ENCODE measurements around the gene STK32B. TPM values are rescaled to one million over a fixed set of nuclear protein-coding genes. Genes with fewer than 3 reads are reported as not detected.

Gene STK32B
- total and polyA plus RNA-seq, 9 of the 15 experiments (the other 6 are each of a cell fraction or from before 2014, with no cell fraction given): 0.03 to 0.20 (median 0.07) TPM; not detected in 2

- TF ChIP-seq, protein P1, sequence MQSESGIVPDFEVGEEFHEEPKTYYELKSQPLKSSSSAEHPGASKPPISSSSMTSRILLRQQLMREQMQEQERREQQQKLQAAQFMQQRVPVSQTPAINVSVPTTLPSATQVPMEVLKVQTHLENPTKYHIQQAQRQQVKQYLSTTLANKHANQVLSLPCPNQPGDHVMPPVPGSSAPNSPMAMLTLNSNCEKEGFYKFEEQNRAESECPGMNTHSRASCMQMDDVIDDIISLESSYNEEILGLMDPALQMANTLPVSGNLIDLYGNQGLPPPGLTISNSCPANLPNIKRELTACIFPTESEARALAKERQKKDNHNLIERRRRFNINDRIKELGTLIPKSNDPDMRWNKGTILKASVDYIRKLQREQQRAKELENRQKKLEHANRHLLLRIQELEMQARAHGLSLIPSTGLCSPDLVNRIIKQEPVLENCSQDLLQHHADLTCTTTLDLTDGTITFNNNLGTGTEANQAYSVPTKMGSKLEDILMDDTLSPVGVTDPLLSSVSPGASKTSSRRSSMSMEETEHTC (IDR thresholded peaks at IDR 0.05): no peak
Observed at GRCh38 chr4:5134620-5135019, 83.3 kb downstream of the STK32B start (continued).

GRCh38 chr4:5137226-5137625 is 85.9 kb downstream of the STK32B start:
- ChIA-PET CTCF (ENCODE audit: low intra/inter-chr PET ratio) (no interaction called here), POLR2A (no interaction called here)
- no peak overlapping the region for H3K9ac ChIP-seq (ENCODE audit: insufficient read depth in 1 of 2, low read depth in 2 of 2, low read length in 2 of 2)
- no peaks in the 10 kb centered on the region for H3K4me1 ChIP-seq (replicated peaks in 1 of 2; ENCODE audit: control insufficient read depth in 2 of 2, insufficient read depth in 2 of 2, low read length in 2 of 2)
- DNase-seq (ENCODE audit: extremely low read depth in 1 of 4, low spot score in 3 of 4): no peak
- H2AFZ ChIP-seq (ENCODE audit: low read depth, low read length): no peak overlapping the region
- H3K9me1 ChIP-seq (ENCODE audit: control insufficient read depth, insufficient read depth, low read length): no peaks in the 10 kb centered on the region
- intact Hi-C loops (cut with micrococcal nuclease): no loop called here
- no TSS peak for BruUV-seq (replicated peaks)
- no peaks in the 10 kb centered on the region for H3K36me3 ChIP-seq (ENCODE audit: control insufficient read depth, insufficient read depth, low read length)
- in situ Hi-C loops (cut with MboI): no loop called here
- no peak overlapping the region for H3K27ac ChIP-seq (ENCODE audit: extremely low read depth, low read depth, low read length)
- H3K27me3 ChIP-seq (ENCODE audit: control insufficient read depth in 2 of 2, insufficient read depth in 2 of 2, low read length in 2 of 2): peaks cover 0 to 18% of the 10 kb centered on the region in 2 experiments; a peak in 2 of 5 replicates
- H3K9me3 ChIP-seq (replicated peaks; ENCODE audit: control insufficient read depth, insufficient read depth, low read depth, low read length): no peaks in the 10 kb centered on the region
- no peak overlapping the region for H3K4me3 ChIP-seq
- no peak for ATAC-seq
- no peaks in the 10 kb centered on the region for H4K20me1 ChIP-seq (replicated peaks; ENCODE audit: control insufficient read depth, insufficient read depth, low read length)
- no peak for FAIRE-seq
- WGBS (ENCODE audit: insufficient coverage, low coverage, missing lambda C conversion rate): 0% methylated on average over 2 of the region's 2 CpGs
- no peak overlapping the region for H3K4me2 ChIP-seq (ENCODE audit: insufficient read depth, low read length)
- H3K79me2 ChIP-seq (ENCODE audit: control insufficient read depth, insufficient read depth, low read length): no peaks in the 10 kb centered on the region
- TF ChIP-seq, protein P2, sequence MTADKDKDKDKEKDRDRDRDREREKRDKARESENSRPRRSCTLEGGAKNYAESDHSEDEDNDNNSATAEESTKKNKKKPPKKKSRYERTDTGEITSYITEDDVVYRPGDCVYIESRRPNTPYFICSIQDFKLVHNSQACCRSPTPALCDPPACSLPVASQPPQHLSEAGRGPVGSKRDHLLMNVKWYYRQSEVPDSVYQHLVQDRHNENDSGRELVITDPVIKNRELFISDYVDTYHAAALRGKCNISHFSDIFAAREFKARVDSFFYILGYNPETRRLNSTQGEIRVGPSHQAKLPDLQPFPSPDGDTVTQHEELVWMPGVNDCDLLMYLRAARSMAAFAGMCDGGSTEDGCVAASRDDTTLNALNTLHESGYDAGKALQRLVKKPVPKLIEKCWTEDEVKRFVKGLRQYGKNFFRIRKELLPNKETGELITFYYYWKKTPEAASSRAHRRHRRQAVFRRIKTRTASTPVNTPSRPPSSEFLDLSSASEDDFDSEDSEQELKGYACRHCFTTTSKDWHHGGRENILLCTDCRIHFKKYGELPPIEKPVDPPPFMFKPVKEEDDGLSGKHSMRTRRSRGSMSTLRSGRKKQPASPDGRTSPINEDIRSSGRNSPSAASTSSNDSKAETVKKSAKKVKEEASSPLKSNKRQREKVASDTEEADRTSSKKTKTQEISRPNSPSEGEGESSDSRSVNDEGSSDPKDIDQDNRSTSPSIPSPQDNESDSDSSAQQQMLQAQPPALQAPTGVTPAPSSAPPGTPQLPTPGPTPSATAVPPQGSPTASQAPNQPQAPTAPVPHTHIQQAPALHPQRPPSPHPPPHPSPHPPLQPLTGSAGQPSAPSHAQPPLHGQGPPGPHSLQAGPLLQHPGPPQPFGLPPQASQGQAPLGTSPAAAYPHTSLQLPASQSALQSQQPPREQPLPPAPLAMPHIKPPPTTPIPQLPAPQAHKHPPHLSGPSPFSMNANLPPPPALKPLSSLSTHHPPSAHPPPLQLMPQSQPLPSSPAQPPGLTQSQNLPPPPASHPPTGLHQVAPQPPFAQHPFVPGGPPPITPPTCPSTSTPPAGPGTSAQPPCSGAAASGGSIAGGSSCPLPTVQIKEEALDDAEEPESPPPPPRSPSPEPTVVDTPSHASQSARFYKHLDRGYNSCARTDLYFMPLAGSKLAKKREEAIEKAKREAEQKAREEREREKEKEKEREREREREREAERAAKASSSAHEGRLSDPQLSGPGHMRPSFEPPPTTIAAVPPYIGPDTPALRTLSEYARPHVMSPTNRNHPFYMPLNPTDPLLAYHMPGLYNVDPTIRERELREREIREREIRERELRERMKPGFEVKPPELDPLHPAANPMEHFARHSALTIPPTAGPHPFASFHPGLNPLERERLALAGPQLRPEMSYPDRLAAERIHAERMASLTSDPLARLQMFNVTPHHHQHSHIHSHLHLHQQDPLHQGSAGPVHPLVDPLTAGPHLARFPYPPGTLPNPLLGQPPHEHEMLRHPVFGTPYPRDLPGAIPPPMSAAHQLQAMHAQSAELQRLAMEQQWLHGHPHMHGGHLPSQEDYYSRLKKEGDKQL (CRISPR knock-in tag; IDR thresholded peaks at IDR 0.05; ENCODE audit: borderline replicate concordance): no peak
- TF ChIP-seq MBD2 (IDR thresholded peaks at IDR 0.05; ENCODE audit: borderline replicate concordance, low read depth) (no peak), ARID1B (IDR thresholded peaks at IDR 0.05) (no peak), RBM25 (IDR thresholded peaks at IDR 0.05; ENCODE audit: low read depth, low read length, severe bottlenecking) (no peak), MYC (IDR thresholded peaks at IDR 0.05; ENCODE audit: low read depth, low read length) (no peak), MYC (CRISPR knock-in tag; IDR thresholded peaks at IDR 0.05; ENCODE audit: borderline replicate concordance, low read depth) (no peak), AFF1 (IDR thresholded peaks at IDR 0.05; ENCODE audit: low read depth in 1 of 2, partially characterized antibody in 2 of 2) (no peak), KDM5B (IDR thresholded peaks at IDR 0.05; ENCODE audit: insufficient replicate concordance, low read depth, low read length) (no peak)
